Neuron (in vitro differentiated cells): ENCODE results near the gene C11orf97.

Experiments
- H2AFZ ChIP-seq: one replicate; pipeline ENCODE4 v1.6.1; 2013; ENCODE audit warnings: low read depth, mild to moderate bottlenecking, inconsistent platforms, low read length, moderate library complexity
- H3K27me3 ChIP-seq: one replicate; pipeline ENCODE4 v1.6.1; 2013; ENCODE audit warnings: low read length; ENCODE audit not compliant: insufficient read depth
- H3K36me3 ChIP-seq: one replicate; pipeline ENCODE4 v1.6.1; 2013; ENCODE audit warnings: low read length; ENCODE audit not compliant: insufficient read depth
- H3K4me1 ChIP-seq: one replicate; pipeline ENCODE4 v1.6.1; 2013; ENCODE audit warnings: low read length; ENCODE audit not compliant: insufficient read depth
- H3K4me3 ChIP-seq: 2 replicates; pipeline ENCODE4 v1.5.1; 2013; ENCODE audit warnings: mild to moderate bottlenecking, low read length, moderate library complexity
- H3K9me3 ChIP-seq: one replicate; pipeline ENCODE4 v1.6.1; 2013; ENCODE audit warnings: low read length

C11orf97 gene

DNA sequence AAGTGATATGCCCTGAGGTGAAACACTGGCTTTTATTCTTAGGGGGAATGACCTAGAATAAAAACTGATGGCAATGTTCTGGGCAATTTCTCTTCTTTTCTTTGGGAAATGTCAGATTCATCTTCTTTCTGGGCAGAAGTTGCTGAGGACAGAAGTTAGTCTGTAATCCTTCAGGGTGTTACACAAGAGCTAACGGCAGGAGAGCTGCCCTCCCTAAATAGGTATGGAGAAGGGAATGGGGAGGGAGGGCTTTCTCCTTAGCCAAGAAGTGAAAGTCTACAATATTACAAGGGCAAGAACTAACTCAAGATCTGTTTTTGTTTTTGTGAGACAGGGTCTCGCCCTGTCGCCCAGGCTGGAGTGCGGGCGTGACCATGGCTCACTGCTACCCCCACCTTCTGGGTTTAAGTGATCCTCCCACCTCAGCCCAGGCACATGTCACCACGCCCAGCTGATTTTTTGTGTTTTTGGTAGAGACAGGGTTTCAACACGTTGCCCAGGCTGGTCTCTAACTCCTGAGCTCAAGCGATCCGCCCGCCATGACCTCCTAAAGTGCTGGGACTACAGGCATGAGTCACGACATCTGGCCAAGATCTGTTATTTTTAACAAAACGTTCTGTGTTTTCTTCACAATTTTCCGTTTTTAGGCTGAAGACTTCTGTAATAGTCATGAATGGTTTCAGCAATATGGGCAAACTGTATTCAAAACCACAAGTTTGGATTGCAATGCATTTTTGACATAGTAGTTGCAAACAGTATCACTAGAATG is 62.1 kb downstream of the C11orf97 start:
- H3K36me3 ChIP-seq = no peaks in the 10 kb centered on the region
- no peaks in the 10 kb centered on the region for H3K4me1 ChIP-seq
- no peak overlapping the region for H3K4me3 ChIP-seq
- H3K9me3 ChIP-seq = no peaks in the 10 kb centered on the region
- H2AFZ ChIP-seq = no peak overlapping the region
- H3K27me3 ChIP-seq = no peaks in the 10 kb centered on the region

DNA sequence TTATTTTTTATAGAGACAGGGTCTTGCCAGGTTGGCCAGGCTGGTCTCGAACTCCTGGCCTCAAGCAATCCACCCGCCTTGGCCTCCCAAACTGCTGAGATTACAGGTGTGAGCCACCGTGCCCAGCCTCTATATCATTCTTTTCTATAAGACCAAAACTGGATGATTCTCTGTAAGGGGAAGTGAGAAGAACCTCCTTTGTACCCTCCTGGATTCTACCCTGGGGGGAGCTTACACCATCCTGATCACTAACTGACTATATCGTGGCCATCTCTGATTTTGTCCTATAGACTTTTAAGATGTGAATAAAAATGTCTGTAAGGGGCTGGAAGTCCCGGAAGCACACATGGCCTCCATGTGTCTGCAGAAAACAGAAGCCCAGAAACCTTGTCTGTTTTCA is 64.0 kb downstream of the C11orf97 start:
- H3K27me3 ChIP-seq = no peaks in the 10 kb centered on the region
- H3K4me3 ChIP-seq = no peak overlapping the region
- H3K9me3 ChIP-seq = no peaks in the 10 kb centered on the region
- H2AFZ ChIP-seq = no peak overlapping the region
- no peaks in the 10 kb centered on the region for H3K4me1 ChIP-seq
- H3K36me3 ChIP-seq = no peaks in the 10 kb centered on the region

DNA sequence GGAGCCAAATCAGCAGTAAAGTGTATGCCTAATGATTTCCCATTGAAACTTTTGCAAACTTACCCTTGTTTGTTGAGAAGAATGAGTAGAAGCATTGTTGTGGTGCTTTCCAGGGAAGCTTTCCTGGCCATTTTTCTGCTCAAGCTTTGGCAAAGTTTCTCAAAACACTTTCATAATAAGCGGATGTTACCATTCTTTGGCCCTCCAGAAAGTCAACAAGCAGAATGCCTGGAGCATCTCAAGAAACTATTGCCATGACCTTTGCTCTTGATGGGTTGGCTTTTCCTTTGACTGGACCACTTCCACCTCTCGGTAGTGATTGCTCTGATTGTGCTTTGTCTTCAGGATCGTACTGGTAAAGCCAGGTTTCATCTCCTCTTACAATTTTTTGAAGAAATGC is 65.6 kb downstream of the C11orf97 start:
- Histone ChIP-seq H2AFZ (no peak overlapping the region), H3K4me3 (no peak overlapping the region), H3K27me3 (no peaks in the 10 kb centered on the region), H3K4me1 (no peaks in the 10 kb centered on the region), H3K36me3 (no peaks in the 10 kb centered on the region), H3K9me3 (no peaks in the 10 kb centered on the region)
